GM18870 (cell line): ENCODE data around the gene STOM.

Experiments used
- ATAC-seq: cut with Tn5 transposase; IDR thresholded peaks from one replicate; pipeline ENCODE4 v1.9.1; 2021; ENCODE audit warnings: moderate library complexity; ENCODE audit not compliant: unreplicated experiment

STOM gene

GRCh38 chr9:121371495-121372061 lies 1.5 kb upstream of the STOM start:
- no peak for ATAC-seq

GRCh38 chr9:121368745-121369144 lies 1.3 kb downstream of the STOM start:
- no peak for ATAC-seq

GRCh38 chr9:121368138-121368522 lies 1.9 kb downstream of the STOM start:
- ATAC-seq = no peak

- ATAC-seq = no peak
Measured at GRCh38 chr9:121367306-121368137, 2.5 kb downstream of the STOM start.

- no peak for ATAC-seq
Measured at GRCh38 chr9:121366611-121367192, 3.3 kb downstream of the STOM start.

- no peak for ATAC-seq
Measured at GRCh38 chr9:121365564-121365963, 4.5 kb downstream of the STOM start.

- ATAC-seq = no peak
Measured at GRCh38 chr9:121364886-121365285, 5.2 kb downstream of the STOM start.

- ATAC-seq = no peak
Measured at GRCh38 chr9:121364077-121364476, 6.0 kb downstream of the STOM start.

- ATAC-seq = no peak
Measured at GRCh38 chr9:121363622-121363961, 6.5 kb downstream of the STOM start.

GRCh38 chr9:121362813-121363621 lies 7.0 kb downstream of the STOM start:
- ATAC-seq = no peak

- no peak for ATAC-seq
Measured at GRCh38 chr9:121360601-121361374, 9.3 kb downstream of the STOM start.

- no peak for ATAC-seq
Measured at GRCh38 chr9:121359351-121360294, 10.4 kb downstream of the STOM start.

- ATAC-seq = peak; percentile 52
Measured at GRCh38 chr9:121358751-121359150, 11.3 kb downstream of the STOM start.

- ATAC-seq = no peak
Measured at GRCh38 chr9:121357011-121357410, 13.0 kb downstream of the STOM start.

- ATAC-seq = no peak
Measured at GRCh38 chr9:121354762-121355161, 15.3 kb downstream of the STOM start.

GRCh38 chr9:121354141-121354540 lies 15.9 kb downstream of the STOM start:
- peak; percentile 5 for ATAC-seq

GRCh38 chr9:121353241-121354061 lies 16.6 kb downstream of the STOM start:
- ATAC-seq = peak; percentile 96

GRCh38 chr9:121350993-121351561 lies 19.0 kb downstream of the STOM start:
- ATAC-seq = no peak
